Activated T-cell treated with anti-CD3 and anti-CD28 coated beads for 24 hours (primary cell): ENCODE measurements around the gene LRCH1.

Experiments used
- DNase-seq: peaks from one replicate; pipeline ENCODE4 v3.0.0-alpha.2; 2020; ENCODE audit warnings: low read depth

LRCH1 gene

GRCh38 chr13:46712524-46712923, 159.6 kb downstream of the LRCH1 start:
- DNase-seq = no peak

- DNase-seq = no peak
Measured at GRCh38 chr13:46715363-46715762, 162.4 kb downstream of the LRCH1 start.

GRCh38 chr13:46716821-46717220, 163.9 kb downstream of the LRCH1 start:
- no peak for DNase-seq

GRCh38 chr13:46717275-46717674, 164.3 kb downstream of the LRCH1 start:
- DNase-seq = no peak

- no peak for DNase-seq
Measured at GRCh38 chr13:46717856-46718255, 164.9 kb downstream of the LRCH1 start.

GRCh38 chr13:46720189-46720588, 167.2 kb downstream of the LRCH1 start:
- DNase-seq = no peak

- DNase-seq = peak; percentile 10
Measured at GRCh38 chr13:46721054-46721453, 168.1 kb downstream of the LRCH1 start.

GRCh38 chr13:46726347-46726746, 173.4 kb downstream of the LRCH1 start:
- no peak for DNase-seq

- DNase-seq = no peak
Measured at GRCh38 chr13:46728777-46729176, 175.8 kb downstream of the LRCH1 start.

GRCh38 chr13:46731535-46731934, 178.6 kb downstream of the LRCH1 start:
- no peak for DNase-seq

- DNase-seq = no peak
Measured at GRCh38 chr13:46735425-46735824, 182.5 kb downstream of the LRCH1 start.

- no peak for DNase-seq
Measured at GRCh38 chr13:46736541-46737310, 183.8 kb downstream of the LRCH1 start.

GRCh38 chr13:46738055-46738454, 185.1 kb downstream of the LRCH1 start:
- no peak for DNase-seq

GRCh38 chr13:46738766-46739165, 185.8 kb downstream of the LRCH1 start:
- no peak for DNase-seq

GRCh38 chr13:46739447-46740098, 186.6 kb downstream of the LRCH1 start:
- DNase-seq = no peak

GRCh38 chr13:46743191-46743590, 190.2 kb downstream of the LRCH1 start:
- DNase-seq = no peak

GRCh38 chr13:46745062-46745461, 192.1 kb downstream of the LRCH1 start:
- no peak for DNase-seq

- no peak for DNase-seq
Measured at GRCh38 chr13:46745706-46746105, 192.7 kb downstream of the LRCH1 start.

GRCh38 chr13:46747031-46747820, 194.3 kb downstream of the LRCH1 start:
- DNase-seq = no peak

GRCh38 chr13:46748300-46748699, 195.3 kb downstream of the LRCH1 start:
- DNase-seq = no peak

GRCh38 chr13:46749951-46750350, 197.0 kb downstream of the LRCH1 start:
- DNase-seq = no peak

- peak; percentile 48 for DNase-seq
Measured at GRCh38 chr13:46751811-46752635, 199.1 kb downstream of the LRCH1 start.
